Kasumi-1 (cell line): Measurements from ENCODE around the gene SLC22A15.
A peak's percentile ranks its signal among the peaks of the same experiment; 100 is the strongest.
"Not testable (repeated sequence)": the region's sequence is repeated elsewhere in the genome, so short reads cannot be mapped to it uniquely, and the experiment has no call there.

Experiments used
- DNase-seq, 2 experiments: peaks; one replicate each; lab custom pipeline; 2025; lab: John Stamatoyannopoulos, UW

Gene SLC22A15

GRCh38 chr1:115980998-115981993 lies 5.0 kb downstream of the SLC22A15 start:
- DNase-seq: peak; percentile 37 to 59

GRCh38 chr1:115982400-115982799 lies 6.1 kb downstream of the SLC22A15 start:
- DNase-seq: no peak

DNA sequence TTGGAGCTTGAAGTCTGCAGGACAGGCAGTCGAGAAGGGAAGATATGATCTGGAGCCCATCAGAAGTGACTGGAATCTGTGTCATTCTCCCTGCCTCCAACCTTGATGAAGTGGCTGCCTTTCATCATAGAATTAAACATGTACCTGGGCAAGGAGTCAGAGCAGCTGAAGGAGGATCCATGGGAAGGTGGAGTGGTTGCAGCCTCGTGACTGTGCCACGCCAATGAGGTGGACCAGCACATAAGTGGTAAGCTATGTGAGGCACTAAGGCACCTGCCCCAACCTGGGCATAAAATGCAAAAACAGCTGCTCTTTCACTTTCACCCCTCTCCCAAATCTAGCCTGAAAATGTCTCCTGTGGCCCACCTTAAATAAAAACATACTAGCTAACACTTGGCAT lies 7.3 kb downstream of the SLC22A15 start:
- no peak for DNase-seq

GRCh38 chr1:115987623-115988022 lies 11.3 kb downstream of the SLC22A15 start:
- no peak for DNase-seq

DNA sequence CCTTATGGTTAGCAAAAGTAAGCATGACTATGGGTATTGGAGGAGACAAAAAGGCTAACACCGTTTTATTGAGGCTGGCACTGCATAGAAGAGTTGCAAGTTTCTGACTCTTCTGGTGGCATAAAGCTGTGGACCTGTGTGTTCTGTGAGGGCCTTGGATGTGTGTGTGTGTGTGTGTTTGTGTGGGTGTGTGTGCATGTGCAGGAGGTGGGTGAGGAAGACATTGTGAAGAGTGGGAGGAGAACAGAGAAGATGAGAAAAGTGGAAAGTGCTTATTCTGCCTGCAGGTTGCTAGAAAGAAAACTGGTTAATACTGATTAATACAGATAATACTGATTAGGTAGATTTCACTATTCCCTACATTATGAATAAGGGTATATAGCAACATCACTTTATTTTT lies 12.6 kb downstream of the SLC22A15 start:
- no peak for DNase-seq

DNA sequence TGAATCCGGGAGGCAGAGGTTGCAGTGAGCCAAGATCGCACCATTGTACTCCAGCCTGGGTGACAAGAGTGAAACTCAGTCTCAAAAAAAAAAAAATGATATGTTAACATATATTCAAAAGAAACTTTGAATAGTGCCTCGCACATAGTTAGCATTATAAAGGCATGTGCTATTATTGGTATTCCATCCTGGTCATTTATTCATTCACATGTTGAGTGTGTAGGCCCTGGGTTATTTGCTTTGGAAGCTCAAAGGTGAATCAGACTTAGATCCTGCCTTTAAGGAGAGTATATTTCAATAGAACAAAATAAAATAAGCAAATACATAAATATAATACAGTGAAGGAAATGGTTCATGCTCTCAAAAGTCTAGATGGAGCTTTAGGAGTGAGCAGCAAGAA lies 13.4 kb downstream of the SLC22A15 start:
- no peak for DNase-seq

DNA sequence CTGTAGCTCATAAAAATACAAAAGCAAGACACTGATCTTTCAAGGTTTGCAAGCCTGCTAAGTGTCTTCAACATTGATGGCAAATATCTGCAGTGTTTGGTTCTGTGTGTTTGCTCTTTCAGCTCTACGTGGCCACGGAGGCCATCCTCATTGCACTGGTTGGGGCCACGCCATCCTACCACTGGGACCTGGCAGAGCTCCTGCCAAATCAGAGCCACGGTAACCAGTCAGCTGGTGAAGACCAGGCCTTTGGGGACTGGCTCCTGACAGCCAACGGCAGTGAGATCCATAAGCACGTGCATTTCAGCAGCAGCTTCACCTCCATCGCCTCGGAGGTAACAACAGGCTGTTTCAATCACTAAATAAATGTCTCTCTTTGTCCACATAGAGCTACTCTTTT lies 15.6 kb downstream of the SLC22A15 start:
- DNase-seq: no peak

- not testable (repeated sequence) for DNase-seq
Measured at GRCh38 chr1:115997921-115998320, 21.6 kb downstream of the SLC22A15 start.

DNA sequence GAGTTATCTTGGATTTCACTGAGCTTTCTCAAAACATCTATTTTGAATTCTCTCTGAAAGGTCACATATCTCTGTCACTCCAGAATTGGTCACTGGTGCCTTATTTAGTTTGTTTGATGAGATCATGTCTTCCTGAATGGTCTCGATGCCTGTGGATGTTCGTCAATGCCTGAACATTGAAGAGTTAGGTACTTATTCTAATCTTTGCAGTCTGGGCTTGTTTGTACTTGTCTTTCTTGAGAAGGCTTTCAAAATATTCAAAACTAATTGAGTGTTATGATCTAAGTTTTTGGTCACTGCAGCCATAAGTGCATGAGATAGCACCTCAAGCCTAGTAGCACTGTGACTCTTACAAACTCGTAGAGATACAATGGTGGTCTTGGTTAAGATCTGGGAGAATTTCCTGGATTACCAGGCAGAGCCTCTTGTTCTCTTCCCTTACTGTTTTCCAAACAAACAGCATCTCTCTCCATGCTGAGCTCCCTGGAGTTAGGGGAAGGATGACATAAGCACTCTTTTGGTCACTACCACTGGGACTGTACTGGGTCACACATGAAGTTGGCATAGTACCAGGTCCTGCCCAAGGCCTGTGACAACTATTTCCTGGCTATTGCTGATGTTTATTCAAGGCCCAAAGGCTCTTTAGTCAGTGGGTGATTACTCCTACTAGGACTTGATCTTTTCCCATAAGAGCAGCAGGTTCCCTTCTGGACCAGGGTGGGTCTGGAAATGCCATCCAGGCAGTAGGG lies 25.6 kb downstream of the SLC22A15 start:
- DNase-seq: no peak

GRCh38 chr1:116002781-116003420 lies 26.6 kb downstream of the SLC22A15 start:
- no peak for DNase-seq

DNA sequence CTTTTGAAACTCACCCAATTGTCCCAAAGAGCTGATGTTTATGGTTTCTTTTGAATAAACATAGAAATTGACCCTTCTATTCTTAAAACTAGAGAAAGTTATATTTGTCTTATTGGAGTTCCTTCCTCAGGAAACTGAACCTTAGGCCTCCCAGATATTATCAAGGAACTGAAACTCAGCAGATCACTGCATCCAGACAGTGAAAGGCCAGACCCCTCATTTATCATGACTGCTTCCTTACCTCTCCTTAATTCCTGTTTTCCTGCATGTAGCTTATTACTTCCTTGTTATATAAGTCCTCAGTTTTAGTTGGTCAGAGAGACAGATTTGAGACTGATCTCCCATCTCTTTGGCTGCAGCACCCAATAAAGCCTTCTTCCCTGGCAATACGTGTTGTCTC lies 27.5 kb downstream of the SLC22A15 start:
- no peak for DNase-seq

DNA sequence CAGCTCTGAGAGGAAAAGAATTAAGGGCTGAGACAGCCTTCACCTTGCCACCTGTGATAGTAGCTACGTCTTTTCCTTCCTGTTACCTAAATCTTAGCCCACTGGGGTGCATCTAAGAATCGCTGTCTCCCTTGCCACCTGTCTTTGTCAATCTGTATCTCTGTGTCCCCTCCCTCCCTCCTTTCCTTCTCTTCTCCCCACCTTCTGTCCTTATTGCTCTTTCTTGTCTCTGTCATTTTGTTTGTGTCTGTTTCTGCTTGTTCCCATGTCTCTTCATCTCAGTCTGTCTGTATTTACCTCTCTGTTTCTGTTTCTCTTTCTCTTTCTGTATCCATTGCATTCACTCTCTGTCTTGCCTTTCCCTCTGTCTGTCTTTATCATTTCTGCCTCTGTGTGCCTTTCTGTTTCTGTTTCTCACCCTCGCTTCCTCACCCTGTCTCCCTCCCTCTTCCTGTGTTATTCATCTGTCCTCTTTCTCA lies 30.2 kb downstream of the SLC22A15 start:
- no peak for DNase-seq

GRCh38 chr1:116008656-116009390 lies 32.5 kb downstream of the SLC22A15 start:
- no peak for DNase-seq

DNA sequence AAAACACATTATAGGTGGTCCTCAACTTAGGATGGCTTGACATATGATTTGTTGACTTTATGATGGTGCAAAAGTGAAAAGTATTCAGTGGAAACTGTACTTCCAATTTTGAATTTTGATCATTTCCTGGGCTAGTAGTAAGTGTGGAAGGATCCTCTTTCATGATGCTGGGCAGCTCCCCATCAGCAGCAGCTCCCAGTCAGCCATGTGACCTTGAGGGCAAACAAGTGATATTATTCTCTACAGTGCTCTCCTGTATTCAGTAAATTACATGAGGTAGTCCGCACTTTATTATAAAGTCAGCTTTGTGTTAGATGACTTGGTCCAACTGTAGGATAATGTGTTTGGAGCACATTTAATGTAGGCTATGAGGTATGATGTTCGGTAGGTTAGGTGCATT lies 36.4 kb downstream of the SLC22A15 start:
- DNase-seq: no peak

GRCh38 chr1:116015679-116016078 lies 39.4 kb downstream of the SLC22A15 start:
- no peak for DNase-seq

- no peak for DNase-seq
Measured at GRCh38 chr1:116018007-116018406, 41.7 kb downstream of the SLC22A15 start.

GRCh38 chr1:116019653-116020253 lies 43.4 kb downstream of the SLC22A15 start:
- DNase-seq: no peak

- peak; percentile 78 to 88 for DNase-seq
Measured at GRCh38 chr1:116020668-116021272, 44.5 kb downstream of the SLC22A15 start.

- DNase-seq: no peak
Measured at GRCh38 chr1:116024626-116025025, 48.3 kb downstream of the SLC22A15 start.

DNA sequence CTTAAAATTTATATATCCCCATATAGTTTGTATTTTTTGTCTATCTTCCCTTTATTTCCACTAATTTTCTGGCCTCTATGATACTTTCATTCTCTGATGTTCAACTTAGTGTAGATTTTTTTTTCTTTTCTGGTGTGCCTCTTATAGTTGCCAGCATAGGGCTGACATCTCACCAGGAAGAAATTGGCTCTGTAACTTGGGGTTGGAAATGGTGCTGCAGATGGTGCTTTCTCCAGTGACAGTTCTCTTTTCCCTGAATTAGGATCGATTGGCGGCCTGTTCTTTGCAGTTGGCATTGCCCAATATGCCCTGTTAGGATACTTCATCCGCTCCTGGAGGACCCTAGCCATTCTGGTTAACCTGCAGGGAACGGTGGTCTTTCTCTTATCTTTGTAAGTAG lies 50.3 kb downstream of the SLC22A15 start:
- DNase-seq: no peak
